HL-60/S4 treated with retinoic acid at 250 ng/mL for 4 days and 3 days (cell line): ENCODE data around the gene IL6ST.

Source experiments
- in situ Hi-C: fragments of 300-500 bp; cut with MboI; formaldehyde crosslinking; loops from 2 replicates; pipeline ENCODE4 v1.7.0; 2022; ENCODE audit warnings: low sequenced_read_pairs

Gene IL6ST

GRCh38 chr5:55900068-55900467 is 94.7 kb downstream of the IL6ST start:
- in situ Hi-C loops = no loop called here

GRCh38 chr5:55899344-55899743 is 95.4 kb downstream of the IL6ST start:
- in situ Hi-C loops = no loop called here

GRCh38 chr5:55897905-55898304 is 96.9 kb downstream of the IL6ST start:
- in situ Hi-C loops = no loop called here

GRCh38 chr5:55897206-55897894 is 97.4 kb downstream of the IL6ST start:
- in situ Hi-C loops = no loop called here

- in situ Hi-C loops = no loop called here
Measured at GRCh38 chr5:55896663-55897062, 98.1 kb downstream of the IL6ST start.

GRCh38 chr5:55896238-55896637 is 98.5 kb downstream of the IL6ST start:
- in situ Hi-C loops = no loop called here

GRCh38 chr5:55895346-55895745 is 99.4 kb downstream of the IL6ST start:
- in situ Hi-C loops = no loop called here

- in situ Hi-C loops = no loop called here
Measured at GRCh38 chr5:55894135-55894534, 100.6 kb downstream of the IL6ST start.

GRCh38 chr5:55892479-55892878 is 102.3 kb downstream of the IL6ST start:
- in situ Hi-C loops = no loop called here

- in situ Hi-C loops = no loop called here
Measured at GRCh38 chr5:55888205-55888604, 106.6 kb downstream of the IL6ST start.

- in situ Hi-C loops = no loop called here
Measured at GRCh38 chr5:55885359-55885758, 109.4 kb downstream of the IL6ST start.
